DMS53 (cell line): Measurements from ENCODE around the gene ATP13A3.

Source experiments
- DNase-seq: peaks from one replicate; lab custom pipeline; 2025; lab: John Stamatoyannopoulos, UW

ATP13A3 gene

DNA sequence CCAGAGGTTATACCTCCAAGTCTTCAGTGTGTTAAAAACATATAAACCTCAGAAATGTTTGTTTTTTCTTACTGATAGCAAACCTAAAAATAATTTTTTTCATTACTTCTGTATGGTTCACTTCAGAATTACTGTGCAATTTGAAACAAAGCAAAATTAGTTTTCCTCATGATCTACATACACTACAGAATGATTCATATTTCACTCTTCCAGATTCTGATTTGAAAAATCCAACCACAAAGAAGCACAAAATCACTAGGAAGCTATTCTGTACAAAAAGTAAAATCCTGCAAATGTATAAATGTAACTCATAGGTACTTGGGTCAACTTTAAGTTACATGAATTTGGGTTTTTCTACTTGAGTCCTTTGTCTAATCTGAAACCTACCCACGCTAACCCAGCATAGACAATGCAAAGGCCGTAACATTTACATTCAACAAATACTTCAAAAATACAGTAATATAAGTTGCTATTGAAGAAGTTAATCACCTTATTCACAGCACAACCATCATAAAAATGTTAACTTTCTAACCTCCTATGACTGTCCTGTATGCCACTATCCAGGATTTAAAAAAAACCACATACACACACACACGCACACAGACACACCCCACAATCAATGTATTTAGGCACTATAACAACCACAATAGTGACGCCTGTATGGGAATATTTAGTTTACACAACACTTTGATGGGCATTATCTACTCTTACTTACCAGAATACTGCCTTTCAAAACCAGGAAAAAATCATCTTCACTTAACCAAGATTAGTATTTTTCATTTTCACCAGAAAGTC lies 11.5 kb downstream of the ATP13A3 start:
- DNase-seq: no peak

DNA sequence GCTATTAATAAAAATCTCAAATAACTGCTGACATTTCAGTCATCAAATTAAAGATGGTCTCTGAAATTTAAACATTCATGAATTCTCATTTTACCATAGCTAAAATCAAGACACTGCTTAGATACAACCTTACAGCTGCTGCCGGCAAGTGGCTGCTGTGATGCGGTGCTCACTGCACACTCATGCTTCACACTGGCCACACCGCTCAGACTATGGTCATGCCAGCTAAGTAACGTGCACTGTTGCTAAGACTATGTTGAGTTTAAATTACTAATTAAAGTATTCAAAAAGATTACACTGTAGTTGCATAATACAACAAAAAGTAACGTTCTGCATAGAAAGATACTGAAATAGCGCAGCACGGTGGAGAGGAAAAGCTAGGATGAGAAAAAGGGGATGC lies 12.1 kb downstream of the ATP13A3 start:
- no peak for DNase-seq

DNA sequence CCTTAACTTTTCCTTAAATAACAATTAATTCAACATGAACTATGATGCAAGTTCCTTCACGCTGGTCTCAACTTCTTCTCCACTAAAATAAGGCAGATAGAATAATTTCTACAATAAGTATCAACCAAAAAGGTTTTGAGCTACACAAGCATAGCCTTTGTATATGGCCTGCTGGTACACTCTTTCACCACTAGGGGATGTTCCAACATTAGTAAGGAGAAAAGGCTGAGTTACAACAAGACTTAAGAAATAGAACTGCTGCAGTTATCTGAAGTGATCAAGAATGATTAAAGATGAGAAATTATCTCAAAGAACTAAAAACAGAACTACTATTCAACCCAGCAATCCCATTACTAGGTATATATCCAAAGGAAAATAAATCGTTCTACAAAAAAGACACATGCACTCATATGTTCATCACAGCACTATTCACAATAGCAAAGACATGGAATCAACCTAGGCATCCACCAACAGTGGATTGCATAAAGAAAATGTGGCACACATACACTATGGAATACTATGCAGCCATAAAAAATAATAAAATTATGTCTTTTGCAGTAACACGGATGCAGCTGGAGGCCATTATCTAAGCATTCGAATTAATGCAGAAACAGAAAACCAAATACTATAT lies 14.4 kb downstream of the ATP13A3 start:
- DNase-seq: peak; percentile 73

DNA sequence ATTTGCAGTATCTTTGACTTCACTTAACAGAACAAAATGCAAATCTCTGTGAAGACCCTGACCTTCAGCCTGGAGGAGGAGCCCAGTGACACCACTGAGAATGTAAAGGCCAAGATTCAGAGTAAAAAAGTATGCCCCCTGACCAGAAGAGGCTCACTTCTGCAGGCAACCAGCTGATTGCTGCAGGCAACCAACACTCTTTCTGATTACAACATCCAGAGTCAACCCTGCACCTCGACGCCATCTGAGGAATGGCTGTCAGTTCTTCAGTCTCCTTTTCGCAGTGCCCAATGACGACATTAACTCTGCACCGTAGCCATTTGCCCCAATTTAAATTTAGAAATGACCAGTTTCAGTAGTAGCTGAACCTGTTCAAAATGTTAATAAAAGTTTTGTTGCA lies 14.9 kb downstream of the ATP13A3 start:
- DNase-seq: no peak

DNA sequence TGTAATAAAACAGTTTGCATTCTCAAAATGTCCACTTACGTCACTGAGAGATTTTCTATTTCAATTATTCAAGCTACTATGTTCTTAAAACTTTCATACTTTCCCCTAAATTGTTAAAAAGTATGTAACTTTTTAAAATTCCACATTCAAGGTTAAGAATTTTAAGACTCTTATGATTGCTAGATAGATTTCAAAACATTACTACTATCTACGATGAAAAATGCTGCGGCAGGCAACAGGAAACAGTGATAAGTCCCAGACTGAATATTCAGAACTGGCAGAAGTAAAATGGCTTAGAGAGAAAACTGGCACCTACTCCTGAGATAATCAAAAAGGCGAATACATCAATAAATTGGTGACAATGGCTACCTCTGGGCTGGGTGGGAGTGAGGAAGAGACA lies 16.2 kb downstream of the ATP13A3 start:
- DNase-seq: no peak

DNA sequence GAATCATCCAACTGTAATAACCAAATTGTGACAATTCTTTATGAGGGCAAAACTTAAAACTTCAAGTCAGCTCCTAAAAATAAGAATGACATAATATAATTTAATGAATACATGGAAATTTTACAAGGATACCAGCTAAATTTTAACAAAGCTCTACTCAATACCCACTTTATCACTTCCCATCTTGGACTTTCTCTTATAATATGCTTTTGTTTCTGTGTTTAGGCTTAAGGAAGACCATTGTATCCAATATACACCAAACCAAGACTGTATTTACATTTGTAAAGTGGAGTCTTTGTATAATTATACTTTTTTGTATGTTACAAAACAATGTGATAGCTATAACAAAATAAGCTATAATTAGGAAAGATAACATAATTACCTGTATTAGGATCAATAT lies 16.8 kb downstream of the ATP13A3 start:
- DNase-seq: no peak

DNA sequence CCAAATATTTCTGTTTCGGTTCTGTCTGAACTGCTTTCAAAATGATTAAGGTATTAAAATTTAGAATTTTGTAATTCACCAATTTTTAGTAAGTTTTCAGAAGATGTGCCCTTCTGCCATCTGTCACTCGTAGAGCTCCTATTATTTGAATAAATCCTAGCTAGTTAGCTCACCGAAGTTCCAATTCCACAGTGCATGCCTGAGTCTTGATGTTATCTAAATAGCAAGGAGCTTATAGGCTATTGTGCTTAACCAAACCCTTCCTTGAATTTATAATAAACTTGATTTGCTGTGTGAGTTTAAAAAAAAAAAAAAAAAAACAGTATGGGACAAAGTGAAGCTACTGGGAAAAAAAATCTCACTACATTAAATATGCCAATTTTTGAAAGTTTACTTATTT lies 18.7 kb downstream of the ATP13A3 start:
- no peak for DNase-seq

DNA sequence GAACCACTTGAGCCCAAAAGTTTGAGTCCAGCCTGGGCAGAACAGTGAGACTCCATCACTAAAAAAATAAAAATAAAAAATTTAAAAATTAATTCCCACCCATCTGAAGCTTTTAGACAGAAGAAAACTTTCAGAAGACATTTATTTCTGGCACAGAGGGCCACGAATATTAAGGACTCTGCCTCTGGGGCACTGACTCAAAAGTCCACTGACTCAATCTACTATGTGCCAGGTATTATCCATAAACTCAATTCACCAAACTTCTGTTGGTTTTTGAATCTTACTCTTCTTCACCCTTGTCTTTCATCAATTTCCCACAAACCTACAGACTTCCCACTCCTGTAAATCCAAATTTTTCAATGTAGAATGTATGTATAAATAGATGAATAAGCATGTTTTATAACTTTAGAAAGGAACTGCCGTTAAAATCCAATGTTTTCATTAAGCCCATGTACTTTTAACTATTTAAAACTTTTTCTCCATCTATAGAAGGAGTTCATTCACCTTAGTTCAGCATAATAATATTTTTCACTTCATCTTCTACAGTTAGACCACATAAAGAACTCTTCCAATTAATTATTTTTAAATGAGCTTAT lies 19.9 kb downstream of the ATP13A3 start:
- no peak for DNase-seq

DNA sequence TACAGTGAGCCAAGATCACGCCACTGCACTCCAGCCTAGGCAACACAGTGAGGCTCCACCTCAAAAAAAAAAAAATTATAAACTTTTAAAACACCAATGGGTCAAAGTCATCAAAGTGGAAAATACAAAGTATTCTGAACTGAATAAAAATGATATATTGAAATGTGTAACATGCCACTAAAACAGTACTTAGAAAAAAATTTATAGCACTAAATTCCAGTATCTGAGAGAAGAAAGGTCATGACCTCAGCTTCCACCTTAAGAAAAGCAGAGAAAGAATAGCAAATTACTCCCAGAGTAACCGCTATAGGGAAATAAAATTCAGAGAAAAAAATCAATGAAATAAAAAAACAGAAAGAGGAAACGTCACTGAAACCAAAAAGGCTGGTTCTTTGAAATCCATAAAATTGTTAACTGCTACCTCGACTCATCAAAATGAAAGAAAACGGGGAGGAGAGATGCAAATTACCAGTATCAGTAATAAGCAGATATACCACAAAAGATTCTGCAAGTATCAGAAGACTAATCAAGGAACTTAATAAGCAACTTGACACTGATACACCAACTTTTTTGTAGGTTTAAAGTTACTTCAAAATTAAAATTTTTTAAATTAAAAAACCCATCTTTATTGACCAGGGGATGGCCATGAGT lies 20.8 kb downstream of the ATP13A3 start:
- DNase-seq: no peak

DNA sequence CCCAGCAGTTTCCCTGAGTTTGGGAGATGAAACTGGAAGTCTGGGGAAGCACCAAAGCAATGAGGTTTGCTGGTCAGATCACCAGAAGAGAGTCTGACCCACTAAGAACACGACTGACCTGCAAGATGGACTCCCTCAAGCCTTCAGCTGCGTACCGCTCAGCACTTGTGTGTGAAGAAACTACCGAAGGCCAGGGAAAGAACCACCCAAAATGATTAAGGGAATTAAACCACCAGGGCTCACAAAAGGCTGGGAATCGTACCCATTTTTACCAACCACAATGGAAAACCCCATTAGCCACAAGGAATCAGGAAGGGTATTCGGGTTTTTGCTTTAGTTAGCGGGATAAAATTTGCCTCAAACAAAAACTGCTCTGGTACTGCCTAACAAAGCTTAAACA lies 21.6 kb downstream of the ATP13A3 start:
- DNase-seq: no peak

DNA sequence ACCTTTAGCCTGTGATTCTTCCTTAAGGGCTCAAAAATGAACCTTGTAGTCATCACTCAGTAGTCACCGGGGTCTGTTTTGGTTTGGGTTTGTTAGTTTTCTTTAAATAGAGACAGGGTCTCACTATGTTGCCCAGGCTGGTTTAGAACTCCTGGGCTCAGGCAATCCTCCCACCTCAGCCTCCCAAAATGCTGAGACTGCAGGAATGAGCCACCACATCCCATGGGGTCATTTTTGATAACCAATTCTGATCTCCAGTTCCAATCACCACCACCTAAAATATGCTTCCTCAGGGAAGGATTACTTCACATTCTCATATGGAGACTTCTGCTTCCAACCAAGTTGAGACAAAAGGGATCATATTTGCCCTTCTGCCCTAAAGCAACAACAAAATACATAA lies 22.1 kb downstream of the ATP13A3 start:
- no peak for DNase-seq

DNA sequence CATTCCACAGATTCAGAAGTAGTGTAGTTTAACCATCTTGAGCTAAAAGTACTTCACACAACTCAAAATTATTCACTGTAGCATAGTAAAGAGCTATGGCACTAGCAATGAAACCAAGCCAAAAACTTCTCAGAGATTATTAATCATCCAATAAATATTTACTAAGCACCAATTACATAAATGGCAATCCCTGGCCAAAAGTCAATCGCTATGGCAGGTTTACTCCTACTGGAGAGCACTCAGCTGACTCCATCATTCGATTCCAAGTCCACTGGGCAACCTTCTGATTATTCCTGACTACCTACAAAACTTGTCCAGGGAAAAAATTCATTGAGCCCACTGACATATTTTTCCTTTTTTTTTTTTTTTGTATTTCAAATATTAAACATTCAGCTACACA lies 23.9 kb downstream of the ATP13A3 start:
- no peak for DNase-seq

DNA sequence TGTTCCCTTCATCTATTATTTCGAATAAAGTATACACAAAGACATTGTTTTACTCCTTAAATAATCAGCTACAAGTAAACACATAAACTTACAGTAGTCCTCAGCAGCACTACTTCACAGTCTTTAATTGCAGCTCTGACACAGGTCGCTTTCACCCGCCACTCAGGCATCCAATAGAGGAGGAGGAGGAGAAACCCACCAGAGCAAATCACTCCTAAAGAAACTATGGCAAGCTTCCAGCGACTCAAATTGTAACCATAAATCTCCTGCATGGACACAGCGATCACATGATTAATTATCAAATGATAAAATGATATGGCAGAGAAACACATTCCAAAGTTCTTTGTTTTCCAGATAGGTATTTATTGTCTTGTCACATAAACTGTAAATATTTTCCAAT lies 26.2 kb downstream of the ATP13A3 start:
- DNase-seq: no peak

DNA sequence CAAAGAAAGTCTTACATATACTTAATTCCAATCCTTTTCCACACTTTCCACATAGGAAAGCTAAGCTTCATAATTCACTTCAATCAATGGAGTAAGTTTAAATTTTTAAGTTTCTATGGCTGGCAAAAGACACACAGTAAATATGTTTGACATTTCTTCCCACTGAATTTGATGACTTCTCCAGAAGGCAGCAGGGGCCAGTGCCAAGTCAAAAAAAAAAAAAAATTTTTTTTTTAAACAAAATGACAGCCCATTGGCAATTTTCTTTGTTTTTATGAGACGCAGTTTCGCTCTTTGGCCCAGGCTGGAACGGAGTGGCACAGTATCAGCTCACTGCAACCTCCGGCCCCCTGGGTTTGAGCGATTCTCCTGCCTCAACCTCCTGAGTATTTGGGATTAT lies 28.7 kb downstream of the ATP13A3 start:
- no peak for DNase-seq

DNA sequence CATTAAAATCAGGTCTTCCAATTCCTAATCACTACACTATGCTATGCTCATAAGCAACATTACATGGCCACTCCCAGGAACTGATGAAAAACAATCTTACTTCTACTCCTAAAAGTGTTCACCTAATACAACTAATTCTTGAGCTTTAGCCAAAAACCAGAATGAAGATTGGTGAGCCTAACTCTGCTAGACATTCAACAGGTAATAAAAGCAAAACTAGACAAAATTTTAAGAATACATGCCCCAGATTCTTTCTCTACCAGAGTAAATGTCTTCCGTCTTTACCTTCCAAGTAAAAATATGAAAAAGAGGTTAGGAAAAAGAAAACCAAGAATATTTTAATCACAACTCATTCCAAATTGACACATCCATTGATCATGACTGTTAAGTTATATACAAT lies 31.3 kb downstream of the ATP13A3 start:
- no peak for DNase-seq

DNA sequence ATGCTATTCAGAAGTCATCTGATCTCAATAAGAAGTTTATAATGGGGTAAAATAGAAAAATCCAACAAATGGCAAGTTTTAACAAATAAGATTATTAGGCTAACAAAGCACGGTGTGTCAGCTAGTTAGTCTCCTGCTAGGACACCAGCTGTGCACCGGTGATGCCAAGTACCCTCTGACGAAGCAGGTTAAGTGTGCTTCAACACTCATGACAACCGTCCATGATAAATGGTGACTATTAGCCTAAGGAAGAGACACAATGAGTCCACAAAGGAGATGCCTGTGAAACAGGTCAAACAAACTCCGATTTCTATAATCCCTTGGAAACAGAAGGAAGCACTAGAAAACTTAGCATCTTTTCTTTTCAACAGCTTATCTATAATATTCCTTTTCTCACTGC lies 36.5 kb downstream of the ATP13A3 start:
- DNase-seq: peak; percentile 97

DNA sequence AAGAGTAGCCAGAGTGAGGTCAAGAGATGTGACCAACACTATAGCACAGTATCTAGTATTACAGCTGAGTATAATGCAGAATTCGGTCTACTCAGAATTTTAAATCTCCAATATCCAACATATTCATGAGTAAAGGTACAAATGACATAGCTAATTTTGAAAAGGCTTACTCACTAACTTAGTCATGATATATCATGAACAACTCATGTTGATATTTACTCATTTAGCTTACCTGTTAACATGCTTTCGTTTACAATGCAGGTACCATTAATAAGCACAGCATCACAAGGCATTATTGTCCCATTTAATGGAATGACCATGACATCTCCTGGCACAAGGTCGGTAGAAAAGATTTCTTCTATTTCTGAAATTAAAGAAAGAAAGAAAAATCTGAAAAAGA lies 36.9 kb downstream of the ATP13A3 start:
- peak; percentile 46 for DNase-seq

DNA sequence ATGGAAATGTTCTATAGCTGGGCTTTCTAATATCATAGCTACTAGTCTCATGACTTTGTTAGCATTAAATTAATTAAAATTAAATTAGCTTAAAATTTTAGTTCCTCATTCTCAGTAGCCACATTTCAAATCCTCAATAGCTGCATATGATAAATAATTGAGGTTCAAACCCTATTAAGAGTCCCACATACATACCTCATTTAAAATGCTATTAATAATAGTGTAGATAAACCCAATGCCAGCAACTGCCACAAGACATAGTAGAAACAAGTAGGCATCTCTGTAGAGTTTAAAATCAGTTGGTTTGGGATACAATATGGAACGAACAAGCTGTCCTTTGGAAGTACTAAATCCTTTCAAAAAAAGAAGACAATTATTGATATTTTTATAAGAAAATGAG lies 39.1 kb downstream of the ATP13A3 start:
- DNase-seq: peak; percentile 19

DNA sequence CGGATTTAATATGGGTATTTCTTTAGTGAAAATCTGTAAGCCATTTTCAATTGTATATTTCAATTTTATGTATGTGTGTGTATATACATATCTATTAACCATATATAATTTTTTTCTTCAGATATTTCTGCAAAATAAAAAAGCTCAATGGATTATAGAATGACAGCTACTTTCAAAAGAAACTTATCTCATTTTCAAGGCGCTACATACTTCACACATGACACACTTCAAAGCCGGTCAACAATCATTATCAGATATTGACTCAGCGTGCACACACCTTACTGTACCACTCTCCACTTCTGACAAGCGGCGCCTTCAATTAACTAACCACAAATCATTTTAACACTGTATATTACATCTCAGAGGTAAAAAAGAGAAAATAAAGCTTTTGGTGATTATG lies 39.6 kb downstream of the ATP13A3 start:
- DNase-seq: peak; percentile 84

DNA sequence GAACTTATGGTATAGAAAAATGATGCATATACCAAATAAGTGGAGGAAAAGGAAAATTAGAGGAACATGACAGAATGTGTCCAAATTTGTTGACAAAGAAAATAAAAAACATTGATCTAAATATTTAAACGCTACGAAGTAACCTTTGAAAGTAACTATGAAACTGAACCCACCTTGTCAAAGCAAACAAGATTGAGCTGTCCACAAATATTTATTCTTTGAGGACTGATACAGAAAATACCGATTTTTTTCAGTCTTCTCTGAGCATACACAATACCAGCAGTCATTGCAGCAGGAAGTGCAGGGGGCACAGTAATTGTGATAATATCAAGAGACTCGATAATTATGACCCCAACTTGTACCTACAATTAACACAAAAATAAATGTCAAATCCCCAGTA lies 40.0 kb downstream of the ATP13A3 start:
- DNase-seq: peak; percentile 83

DNA sequence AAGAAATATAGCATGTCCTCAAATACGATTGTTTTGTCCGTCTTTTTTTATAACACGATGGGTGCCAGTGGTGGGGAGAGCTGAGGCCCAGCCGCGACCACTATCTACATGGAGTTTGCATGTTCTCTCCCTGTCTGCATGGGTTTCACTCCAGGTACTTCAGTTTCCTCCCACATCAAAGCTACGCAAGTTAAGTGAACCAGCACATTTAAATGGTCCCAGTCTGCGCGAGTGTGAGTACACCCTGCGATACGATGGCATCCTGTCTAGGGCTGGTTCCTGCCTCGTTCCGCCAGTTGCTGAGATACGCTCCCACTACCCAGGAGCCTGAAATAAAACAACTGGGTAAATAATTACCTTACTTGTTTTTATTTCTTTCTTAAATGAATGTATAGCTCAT lies 40.6 kb downstream of the ATP13A3 start:
- DNase-seq: peak; percentile 95

DNA sequence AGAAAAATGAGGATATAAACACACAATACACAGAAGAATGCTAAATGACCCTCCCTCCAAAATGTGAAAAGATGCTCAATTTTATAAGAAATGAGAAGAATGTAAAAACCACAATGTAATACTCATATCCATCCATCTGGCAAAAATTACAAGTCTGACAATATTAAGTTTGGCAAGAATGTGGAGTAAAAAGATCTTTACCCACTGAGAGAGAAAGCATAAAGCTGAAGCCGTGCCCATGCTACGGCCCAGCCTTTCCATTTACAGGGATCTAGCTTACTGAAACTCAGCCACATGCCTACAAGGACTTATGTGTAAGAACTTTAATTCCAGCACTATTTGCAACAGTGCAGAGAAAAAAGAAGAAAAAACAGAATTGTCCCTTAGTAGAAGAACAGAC lies 42.9 kb downstream of the ATP13A3 start:
- DNase-seq: no peak

DNA sequence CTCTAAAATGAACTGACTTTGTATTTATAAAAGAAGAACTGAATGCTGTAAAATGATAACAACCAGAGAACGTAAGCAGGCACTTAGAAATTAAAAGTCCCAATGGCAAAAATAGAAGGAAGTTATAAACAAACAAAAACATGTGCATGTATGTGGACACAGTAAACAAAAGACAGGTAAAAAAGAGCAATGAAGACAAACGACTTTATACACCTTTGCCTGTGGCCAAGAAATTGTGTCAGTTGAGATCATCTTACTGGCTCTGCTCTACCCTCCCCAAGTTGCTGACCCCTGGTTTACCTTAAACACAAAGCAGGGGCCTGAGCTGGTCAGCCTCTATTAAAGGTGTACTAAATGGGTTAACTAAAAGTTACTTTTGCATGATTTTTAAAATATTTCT lies 46.0 kb downstream of the ATP13A3 start:
- peak; percentile 44 for DNase-seq
